SKM-1 treated with dmso at 0.1 percent for 144 hours (cell line): Measurements from ENCODE around the gene TLE7.

ENCODE experiments used
- DNase-seq: peaks from one replicate; lab custom pipeline; 2025; ENCODE audit not compliant: unreplicated experiment; lab: John Stamatoyannopoulos, UW

Gene TLE7

GRCh38 chr16:71442051-71442440 is at the start of gene TLE7:
TLE7 (minus strand) TSS chr16:71442054; CDS start chr16:71433324, 8,730 bp downstream.
- no peak for DNase-seq

DNA sequence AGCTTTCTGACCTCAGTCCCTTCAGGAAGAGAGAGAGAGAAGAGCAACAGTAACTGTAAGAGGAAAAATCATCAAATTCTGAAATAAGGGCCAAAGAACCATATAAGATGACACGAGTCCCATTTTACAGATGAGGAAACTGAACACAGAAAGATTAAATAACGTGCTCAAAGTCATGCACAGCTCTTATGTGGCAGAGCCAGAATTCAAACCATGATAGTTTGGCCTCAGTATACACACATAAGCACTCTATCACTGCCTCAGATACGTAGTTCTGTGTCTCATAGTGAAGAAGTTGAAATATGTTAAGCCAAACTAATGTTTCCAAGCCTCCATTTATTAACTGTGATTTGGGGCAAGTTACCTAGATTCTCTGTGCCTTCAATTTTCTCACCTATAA is 49.2 kb upstream of the TLE7 start:
- no peak for DNase-seq

DNA sequence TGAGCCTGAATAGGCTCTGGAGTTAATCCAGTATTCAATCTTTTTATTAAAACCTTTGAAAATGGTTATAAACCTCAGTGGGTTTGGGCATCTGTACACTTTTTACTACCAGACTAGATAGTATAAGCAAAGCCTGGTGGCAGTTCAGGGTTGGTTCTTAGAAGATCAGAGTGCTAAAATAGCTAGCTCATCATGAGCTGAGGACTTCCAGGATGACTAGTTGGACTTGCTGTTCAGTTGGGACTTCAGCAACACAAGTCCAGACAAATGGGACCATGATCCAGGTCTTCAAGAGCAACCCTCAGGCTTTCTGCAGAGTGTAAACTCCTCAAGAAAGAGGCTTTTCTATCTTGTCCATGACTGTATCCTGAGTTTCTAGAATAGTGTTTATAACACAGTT is 48.5 kb upstream of the TLE7 start:
- DNase-seq: no peak

DNA sequence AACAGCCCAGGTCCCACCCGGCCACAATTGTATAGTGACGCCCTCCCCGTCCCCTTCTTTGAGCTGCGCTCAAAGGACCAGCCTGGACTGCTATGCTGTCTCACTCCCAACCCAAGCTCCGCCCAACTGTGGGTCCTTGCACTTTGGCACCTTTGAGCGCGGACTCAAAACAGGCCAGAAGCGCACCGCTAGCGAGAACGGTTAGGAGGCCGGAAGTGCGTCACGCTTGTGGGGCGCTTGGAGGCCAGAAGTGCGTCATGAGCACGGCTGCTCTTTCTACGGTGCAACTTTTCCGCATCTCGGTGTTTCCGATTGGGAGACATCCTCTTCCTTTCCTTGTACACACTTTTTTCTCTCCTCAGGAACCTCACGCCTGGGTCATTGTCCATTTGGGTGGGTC is 47.3 kb upstream of the TLE7 start, which contains the start of gene ZNF19:
TSS of gene ZNF19 (minus strand) at position 203 of the 400 bp plus-strand sequence. CDS start 7,210 bp downstream, outside the sequence.
- DNase-seq: no peak

GRCh38 chr16:71484006-71484893 is 42.4 kb upstream of the TLE7 start:
- DNase-seq: peak; percentile 69

- no peak for DNase-seq
Measured at GRCh38 chr16:71482569-71482968, 40.7 kb upstream of the TLE7 start.

GRCh38 chr16:71480956-71481355 is 39.1 kb upstream of the TLE7 start:
- no peak for DNase-seq

DNA sequence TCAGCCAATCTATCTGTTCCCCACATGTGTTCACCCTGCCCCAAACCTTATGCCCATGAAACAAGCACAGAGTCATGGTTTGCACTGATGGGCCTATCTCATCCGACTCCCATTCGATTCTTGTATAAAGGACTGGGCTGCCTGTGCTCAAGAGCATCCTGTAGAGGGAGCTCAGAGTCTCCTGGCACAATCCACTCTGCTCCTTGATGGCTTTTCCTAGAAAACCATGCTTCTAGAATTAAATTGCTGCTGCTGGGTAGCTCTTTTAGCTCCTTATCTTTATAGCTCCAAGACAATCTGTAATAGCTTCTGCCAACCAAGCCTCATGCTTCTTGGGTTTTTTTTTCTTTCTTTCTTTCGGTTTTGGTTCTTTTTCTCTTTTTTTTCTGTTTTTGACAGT is 37.6 kb upstream of the TLE7 start:
- no peak for DNase-seq

DNA sequence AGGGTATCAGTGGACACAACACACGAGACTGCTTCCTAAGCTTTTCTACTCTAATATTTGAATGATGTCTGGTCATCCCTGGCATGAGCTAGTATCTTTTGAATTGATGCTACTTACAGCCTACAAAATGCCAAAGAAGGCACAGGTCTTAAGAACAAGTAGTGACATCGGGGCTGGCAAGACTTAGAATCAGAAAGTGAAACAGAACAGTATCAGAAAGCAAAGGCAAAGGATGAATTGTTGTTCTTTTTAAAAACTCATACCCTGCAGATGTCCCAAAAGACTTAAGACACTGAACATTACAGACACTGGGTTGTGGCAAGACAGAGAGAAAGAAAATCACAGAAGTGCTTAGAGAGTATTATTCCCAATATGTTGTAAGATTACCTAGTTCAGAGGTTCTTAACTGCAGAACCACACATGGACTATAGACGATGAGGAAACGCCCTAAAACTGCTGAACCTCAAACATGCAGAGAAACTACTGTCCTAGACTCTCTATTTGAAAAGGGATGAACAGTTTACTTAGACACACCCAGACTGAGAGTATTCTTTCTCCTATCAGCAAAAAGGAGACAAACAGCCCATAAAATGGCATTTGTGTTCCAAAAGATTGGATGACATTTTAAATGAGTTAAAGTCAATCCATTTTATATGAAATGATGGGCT is 34.7 kb upstream of the TLE7 start:
- DNase-seq: no peak

GRCh38 chr16:71474864-71475263 is 33.0 kb upstream of the TLE7 start:
- no peak for DNase-seq

DNA sequence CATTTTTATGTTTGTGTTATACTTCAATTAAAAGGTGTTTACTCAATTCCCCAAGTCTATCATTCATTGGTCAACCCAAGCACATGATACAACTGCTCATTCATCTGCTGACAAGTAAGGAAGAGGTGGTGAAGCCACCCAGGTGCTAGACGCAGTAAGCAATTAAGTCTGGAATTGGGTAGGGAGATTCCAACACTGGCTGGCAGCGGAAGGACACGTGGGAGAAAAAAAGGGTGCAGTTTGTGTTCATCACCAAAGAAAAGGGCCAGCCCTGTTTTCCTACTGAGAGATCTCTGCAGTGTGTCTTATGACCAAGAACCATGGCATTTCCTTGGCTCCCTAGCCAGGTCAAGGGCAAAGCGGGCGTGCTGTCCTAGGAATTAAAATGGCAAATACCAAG is 32.0 kb upstream of the TLE7 start:
- DNase-seq: no peak

- no peak for DNase-seq
Measured at GRCh38 chr16:71472931-71473330, 31.1 kb upstream of the TLE7 start.

DNA sequence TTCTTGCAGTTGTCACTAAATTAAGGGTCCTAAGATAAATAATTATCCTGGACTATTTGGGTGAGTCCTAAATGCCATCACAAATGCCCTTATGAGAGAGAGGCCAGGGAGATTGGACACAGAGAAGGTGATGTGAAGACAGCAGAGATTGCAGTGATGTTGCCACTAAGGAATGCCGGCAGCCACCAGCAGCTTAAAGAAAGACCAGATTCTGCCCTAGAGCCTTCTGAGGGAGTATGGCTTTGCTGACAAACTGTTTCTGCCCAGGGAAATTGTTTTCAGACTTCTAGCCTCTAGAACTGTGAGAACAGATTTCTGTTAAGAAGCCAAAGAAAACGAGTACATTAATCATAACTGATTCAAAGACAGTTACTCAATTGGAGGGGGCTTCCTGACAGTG is 30.2 kb upstream of the TLE7 start:
- DNase-seq: no peak

DNA sequence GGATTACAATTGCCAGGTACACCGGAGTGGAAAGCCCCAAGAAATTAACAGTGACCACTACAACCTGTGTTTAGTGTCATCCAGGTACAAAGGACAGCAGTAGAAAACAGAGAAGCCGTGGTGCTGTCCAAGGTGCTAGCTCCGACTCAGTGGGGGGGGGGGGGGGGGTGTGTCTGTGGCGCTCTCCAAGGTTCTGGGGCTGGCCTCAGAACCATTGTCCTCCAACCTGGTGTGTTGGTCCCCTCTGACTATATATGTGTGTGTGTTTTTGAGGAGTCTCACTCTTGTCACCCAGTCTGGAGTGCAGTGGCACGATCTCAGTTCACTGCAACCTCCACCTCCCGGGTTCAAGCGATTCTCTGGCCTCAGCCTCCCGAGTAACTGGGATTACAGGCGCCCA is 26.0 kb upstream of the TLE7 start:
- DNase-seq: no peak

DNA sequence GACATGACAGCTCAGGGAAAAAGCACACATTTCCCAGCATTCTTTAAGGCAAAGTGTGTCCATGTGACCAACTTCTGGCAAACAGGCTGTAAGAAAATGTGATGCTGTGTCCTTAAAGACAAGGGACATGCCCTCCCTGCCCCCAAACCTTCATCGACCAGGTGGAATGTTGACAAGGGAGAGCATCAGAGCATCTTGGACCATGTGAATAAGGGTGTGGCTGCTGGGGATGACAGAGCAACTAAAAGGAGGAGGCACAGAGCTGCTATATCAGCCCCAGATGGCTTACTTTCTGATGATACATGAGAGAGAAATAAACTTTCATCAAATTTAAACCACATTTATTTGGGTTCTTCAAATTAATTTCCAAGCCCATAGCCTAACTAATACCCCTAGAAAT is 22.4 kb upstream of the TLE7 start:
- DNase-seq: no peak

DNA sequence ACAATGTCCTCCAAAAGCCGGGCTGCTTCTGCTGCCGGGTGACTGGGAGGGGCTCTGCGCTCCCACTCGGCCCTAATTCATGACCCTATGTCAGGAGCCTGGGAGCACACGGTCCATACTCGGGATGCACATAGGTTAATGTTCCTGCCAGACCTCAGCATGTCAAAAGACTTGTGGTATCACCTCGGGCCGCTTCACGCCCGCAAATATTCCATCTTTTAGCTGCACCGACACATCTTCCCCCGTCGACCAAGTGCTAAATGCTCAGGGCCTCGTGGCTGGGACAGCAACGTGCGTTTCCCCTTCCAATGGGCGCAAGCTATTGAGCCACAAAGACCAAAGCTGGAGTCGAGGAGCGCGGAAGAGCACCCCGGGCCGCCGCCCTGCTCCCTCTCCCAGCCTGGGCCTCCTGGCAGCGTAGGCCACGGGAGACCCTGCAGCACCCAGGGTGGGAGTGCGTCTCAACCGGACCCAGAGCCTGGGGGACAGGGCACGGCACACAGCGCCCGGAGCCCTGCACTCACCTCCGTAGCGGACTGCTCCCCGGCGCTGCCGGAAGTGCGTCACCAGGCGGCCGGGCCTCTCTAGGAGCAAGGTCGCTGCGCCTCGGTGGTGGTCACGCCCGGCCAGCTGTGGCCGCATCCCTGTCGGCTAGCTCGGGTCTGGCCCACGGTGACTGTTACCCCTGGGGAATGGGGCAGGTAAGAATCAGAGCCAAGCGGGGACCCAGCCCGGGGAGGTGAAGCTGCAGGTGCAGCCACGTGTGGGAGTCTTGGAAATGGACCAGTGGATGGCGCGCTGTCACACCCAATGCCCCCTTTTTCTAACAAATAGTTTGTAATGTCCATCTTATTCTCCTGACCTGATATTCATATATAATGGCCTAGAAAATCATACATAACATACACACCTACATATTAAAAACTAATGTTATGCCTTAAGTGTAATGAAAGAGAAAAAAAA is 20.1 kb upstream of the TLE7 start, which contains the start of gene ZNF23:
TSS of gene ZNF23 (minus strand) at position 562 of the 963 bp plus-strand sequence. CDS start 5,451 bp downstream, outside the sequence.
- peak; percentile 49 for DNase-seq

GRCh38 chr16:71460941-71461340 is 19.1 kb upstream of the TLE7 start:
- no peak for DNase-seq

- DNase-seq: no peak
Measured at GRCh38 chr16:71460236-71460635, 18.4 kb upstream of the TLE7 start.

GRCh38 chr16:71459510-71459909 is 17.7 kb upstream of the TLE7 start:
- no peak for DNase-seq

- no peak for DNase-seq
Measured at GRCh38 chr16:71456801-71457200, 14.9 kb upstream of the TLE7 start.

GRCh38 chr16:71453036-71453435 is 11.2 kb upstream of the TLE7 start:
- DNase-seq: no peak
